HL-60 (cell line): ENCODE data around the gene PANX3.

Experiments
- CTCF ChIP-seq: IDR thresholded peaks from one replicate; pipeline ENCODE4 v1.5.1; 2011; ENCODE audit warnings: low read length, control low read depth, inconsistent platforms; ENCODE audit not compliant: insufficient read depth
- GABPA ChIP-seq: IDR thresholded peaks from 2 replicates; pipeline ENCODE4 v1.6.1; 2012; ENCODE audit warnings: low read depth
- POLR2AphosphoS5 ChIP-seq: IDR thresholded peaks from 2 replicates; pipeline ENCODE4 v1.6.1; 2012; ENCODE audit warnings: low read depth
- REST ChIP-seq: IDR thresholded peaks from 2 replicates; pipeline ENCODE4 v1.6.1; 2012; ENCODE audit warnings: low read depth; ENCODE audit not compliant: insufficient replicate concordance

- TF ChIP-seq CTCF, result no peak
- no peak for TF ChIP-seq POLR2AphosphoS5
- TF ChIP-seq REST, result no peak
- peak; percentile 52; the same call in 1 of the 2 replicates for TF ChIP-seq GABPA
Observed at GRCh38 chr11:124605719-124606118, 5.5 kb upstream of the PANX3 start.
